Hippocampal formation (tissue), 2 donors: ENCODE measurements around the gene CARNS1.
"Not testable (repeated sequence)": the region's sequence is repeated elsewhere in the genome, so short reads cannot be mapped to it uniquely, and the experiment has no call there.

Experiments
- DNase-seq, 2 donors: peaks; one replicate each; lab custom pipeline; 2025; lab: John Stamatoyannopoulos, UW

The CARNS1 gene

DNA sequence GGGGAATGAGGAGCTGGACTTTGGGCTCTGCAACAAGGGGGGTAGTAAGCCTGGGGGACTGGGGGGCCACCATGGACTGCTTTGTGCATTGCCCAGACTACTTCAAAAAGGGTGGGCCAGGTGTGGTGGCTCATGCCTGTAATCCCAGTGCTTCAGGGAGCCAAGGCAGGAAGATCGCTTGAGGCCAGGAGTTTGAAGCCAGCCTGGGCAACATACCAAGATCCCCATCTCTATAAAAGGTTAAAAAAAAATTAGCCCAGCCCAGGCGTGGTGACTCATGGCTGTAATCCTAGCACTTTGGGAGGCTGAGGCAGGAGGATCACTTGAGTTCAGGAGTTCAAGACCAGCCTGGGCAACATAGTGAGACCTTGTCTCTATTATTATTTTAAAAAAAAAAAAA, 50.1 kb downstream of the CARNS1 start:
- not testable (repeated sequence) for DNase-seq

DNA sequence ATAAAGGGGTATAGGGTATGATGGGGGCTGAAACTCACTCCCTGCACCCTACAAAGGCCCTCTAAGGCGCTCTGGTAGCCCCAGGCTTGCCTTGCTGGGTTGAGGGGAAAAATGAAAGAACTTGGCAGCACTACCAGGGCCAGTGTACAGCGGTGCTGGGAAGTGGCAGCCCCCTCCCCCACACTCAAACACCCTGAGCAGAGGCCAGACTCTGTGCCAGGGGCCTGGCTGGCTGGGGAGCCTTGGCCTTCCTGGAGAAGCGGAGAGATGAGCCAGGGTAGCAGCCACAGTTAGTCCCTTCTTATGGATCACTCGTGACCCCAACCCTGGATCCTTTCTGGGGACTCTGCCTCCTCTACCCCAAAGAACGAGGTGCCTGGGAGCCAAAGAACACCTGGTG, 50.9 kb downstream of the CARNS1 start:
- DNase-seq, result no peak

DNA sequence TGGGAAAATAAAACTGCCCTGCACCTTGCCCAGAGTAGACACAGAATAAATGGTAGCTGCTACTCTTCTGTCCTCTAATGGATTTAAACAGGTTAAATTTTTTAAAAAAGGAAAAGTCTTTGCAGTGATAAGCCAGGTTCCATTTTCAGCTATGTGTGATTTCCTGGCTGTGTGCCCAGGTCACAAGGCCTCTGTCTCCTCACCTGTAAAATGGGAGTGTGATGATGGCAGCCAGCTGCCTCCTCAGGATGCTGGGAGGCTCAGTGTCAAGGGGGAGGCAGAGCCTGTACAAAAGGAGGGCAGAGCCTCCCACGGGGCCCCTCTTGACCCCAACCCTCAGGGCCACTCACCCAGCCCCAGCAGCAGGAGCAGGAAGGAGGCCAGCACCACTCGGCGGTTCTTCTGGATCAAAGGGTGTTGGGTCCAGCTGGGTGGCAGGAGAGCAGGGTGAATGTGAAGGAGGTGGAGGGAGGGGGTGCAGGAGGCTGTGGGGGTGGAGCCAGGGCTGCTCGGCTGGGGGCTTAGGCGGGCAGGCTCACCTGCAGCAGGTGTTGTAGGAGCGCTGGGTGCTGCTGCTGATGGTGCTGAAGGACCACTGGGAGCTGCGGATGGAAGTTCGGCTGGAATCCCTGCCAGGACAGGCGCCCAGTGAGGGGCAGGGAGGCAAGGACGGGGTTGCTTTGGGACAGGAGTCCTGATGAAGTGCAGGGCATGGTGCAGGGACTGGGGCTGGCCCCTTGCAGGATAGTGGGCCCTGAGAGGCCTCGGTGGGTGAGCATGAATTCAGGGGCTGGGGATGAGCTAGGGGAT, 51.7 kb downstream of the CARNS1 start:
- DNase-seq, result no peak

DNA sequence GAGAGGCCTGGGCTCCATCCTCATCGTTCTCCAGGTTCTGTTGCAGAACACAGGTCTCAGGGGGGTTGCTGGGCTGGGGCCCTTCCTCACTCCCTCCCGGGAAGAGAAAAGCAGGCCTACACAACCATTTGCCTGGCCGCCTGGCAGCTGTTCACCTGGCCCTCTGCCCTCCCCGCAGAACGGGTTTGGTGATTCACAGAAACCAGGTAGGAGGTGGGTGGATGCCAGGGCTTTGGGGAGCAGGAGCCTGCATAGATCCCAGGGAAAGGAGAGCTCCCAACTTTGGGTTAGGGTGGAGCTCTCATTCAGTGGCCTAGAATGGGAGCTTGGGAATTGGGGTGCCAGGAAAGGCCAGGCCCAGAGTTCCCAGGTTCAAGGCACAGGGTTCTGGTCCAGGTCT, 52.6 kb downstream of the CARNS1 start:
- no peak for DNase-seq

DNA sequence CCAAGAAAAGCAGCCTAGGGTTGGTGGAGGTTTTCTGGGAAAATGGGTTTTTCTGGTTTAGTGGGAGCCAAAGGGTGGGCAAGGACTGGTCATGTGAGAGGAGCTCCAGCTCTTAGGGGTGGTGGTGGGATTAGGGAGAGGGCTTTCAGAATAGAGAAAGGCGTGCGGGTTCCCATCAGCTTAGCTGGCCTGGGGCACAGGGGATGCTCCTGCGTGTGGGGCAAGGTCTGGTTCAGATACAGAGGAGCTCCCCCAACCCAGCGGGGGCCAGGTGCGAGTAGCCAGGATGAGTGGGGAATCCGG, 52.9 kb downstream of the CARNS1 start:
- no peak for DNase-seq

- peak; percentile 90 to 92 for DNase-seq
Measured at GRCh38 chr11:67468759-67469507, 53.5 kb downstream of the CARNS1 start, which contains the start of gene TMEM134. Gene TMEM134 (minus strand): TSS chr11:67469251. CDS start chr11:67469192, 59 bp downstream.

DNA sequence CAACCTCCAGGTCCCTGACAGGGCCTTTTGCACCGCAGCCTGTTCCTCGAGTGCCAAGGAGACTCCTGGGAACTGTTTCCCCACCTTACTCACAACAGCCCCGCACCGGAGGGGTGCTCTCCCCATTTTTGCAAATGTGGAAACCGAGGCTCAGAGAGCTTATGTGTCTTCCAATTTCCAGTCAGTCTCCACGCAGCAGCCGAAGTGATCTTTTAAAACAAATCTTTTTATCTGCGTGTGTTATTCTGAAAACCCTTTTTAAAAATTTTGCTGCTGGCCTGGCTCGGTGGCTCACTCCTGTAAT, 54.0 kb downstream of the CARNS1 start:
- no peak for DNase-seq

- no peak for DNase-seq
Measured at GRCh38 chr11:67470337-67471002, 55.0 kb downstream of the CARNS1 start.

DNA sequence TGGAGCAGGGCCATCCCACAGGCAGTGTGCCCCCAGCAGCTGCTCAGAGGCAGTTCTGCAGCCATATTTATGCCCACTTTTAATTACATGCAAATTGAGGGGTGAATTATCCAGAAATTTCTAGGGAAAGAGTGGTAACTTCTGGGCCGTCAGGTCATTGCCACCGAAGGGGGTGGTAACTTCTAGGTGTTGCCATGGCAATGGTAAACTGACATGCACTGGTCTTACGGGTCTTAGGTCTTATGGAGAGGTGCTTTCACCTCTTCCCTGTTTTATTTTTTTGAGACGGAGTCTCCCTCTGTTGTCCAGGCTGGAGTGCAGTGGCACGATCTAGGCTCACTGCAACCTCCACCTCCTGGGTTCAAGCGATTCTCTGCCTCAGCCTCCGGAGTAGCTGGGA, 57.4 kb downstream of the CARNS1 start:
- DNase-seq, result no peak
